HCT116 (cell line): Measurements from ENCODE around the gene COLEC11. TPM values are rescaled to one million over a fixed set of nuclear protein-coding genes. Genes with fewer than 3 reads are reported as not detected.

Experiments
- ATAC-seq: fragments of 200-7000 bp; cut with Tn5 transposase; 2 replicates; pipeline ENCODE4 v1.9.1; 2020; ENCODE audit warnings: mild to moderate bottlenecking, moderate library complexity
- BruUV-seq: library from RNA; stranded (reverse); fragments of 400-500 nt; replicated peaks from 2 replicates; lab custom pipeline; 2021; lab: Mats Ljungman, UMichigan
- CTCF ChIA-PET: fragments of 300-600 bp; sonication (Branson Sonifier 250); formaldehyde crosslinking; loops from one replicate; lab custom pipeline; 2021; ENCODE audit warnings: antibody characterized with exemption; lab: Charles Lee
- POLR2A ChIA-PET: fragments of 300-600, 350-600 bp; sonication (Branson Sonifier 250); formaldehyde crosslinking; loops from one replicate; lab custom pipeline; 2021; ENCODE audit warnings: antibody characterized with exemption; lab: Charles Lee
- RAD21 ChIA-PET, 2 experiments: fragments of 300-600 bp; sonication (Branson Sonifier 250); formaldehyde crosslinking; loops; one replicate each; lab custom pipeline; 2023; ENCODE audit warnings: low total read pairs in 2 of 2; ENCODE audit not compliant: uncharacterized antibody in 2 of 2, unreplicated experiment in 2 of 2, low non-redundant PET in 1 of 2; lab: Charles Lee
- DNase-seq: peaks from one replicate; pipeline ENCODE4 v3.0.0-alpha.2; 2010; ENCODE audit warnings: low read depth, low spot score
- H2AFZ ChIP-seq: fragments of 200-600 bp; shearing (Covaris generic), sonication (generic); 2 replicates; pipeline ENCODE4 v1.6.1; 2017; ENCODE audit warnings: low read depth, mixed run types, mixed read lengths, antibody characterized with exemption, low read length; ENCODE audit not compliant: poor library complexity, severe bottlenecking
- H3K27ac ChIP-seq: 2 replicates; pipeline ENCODE4 v1.5.1; 2012; ENCODE audit warnings: low read depth, low read length
- H3K27me3 ChIP-seq: fragments of 200-600 bp; sonication (generic); 2 replicates; pipeline ENCODE4 v1.6.1; 2016; ENCODE audit warnings: mixed run types, low read length, mixed read lengths; ENCODE audit not compliant: insufficient read depth
- H3K36me3 ChIP-seq, 2 experiments: fragments of 200-500 bp in 1 of 2; fragments of 200-600 bp in 1 of 2; sonication (Bioruptor generic) in 1 of 2; sonication (generic) in 1 of 2; 2 replicates each; pipeline versions ENCODE4 v1.5.1 to v1.6.1; 2014 to 2016; ENCODE audit warnings: low read length in 2 of 2, inconsistent platforms in 1 of 2, mixed read lengths in 1 of 2, mixed run types in 1 of 2; ENCODE audit not compliant: insufficient read depth in 2 of 2, control insufficient read depth in 1 of 2
- H3K4me1 ChIP-seq, 2 experiments: fragments of 200-600 bp in 1 of 2; sonication (generic) in 1 of 2; 2 replicates each; pipeline versions ENCODE4 v1.5.1 to v1.6.1; 2012 to 2017; ENCODE audit warnings: low read length in 2 of 2, inconsistent platforms in 1 of 2, mild to moderate bottlenecking in 1 of 2, mixed read lengths in 1 of 2, mixed run types in 1 of 2, moderate library complexity in 1 of 2; ENCODE audit not compliant: insufficient read depth in 2 of 2, control insufficient read depth in 1 of 2
- H3K4me2 ChIP-seq: fragments of 200-600 bp; sonication (generic); 2 replicates; pipeline ENCODE4 v1.6.1; 2017; ENCODE audit warnings: mixed run types, low read length, mixed read lengths
- H3K4me3 ChIP-seq, 2 experiments: fragments of 200-600 bp in 1 of 2; sonication (generic) in 1 of 2; replicated peaks in 1 of 2; 2 replicates each; pipeline ENCODE4 v1.5.1; 2011 to 2016; ENCODE audit warnings: low read length in 2 of 2, control low read depth in 1 of 2, low read depth in 1 of 2, mild to moderate bottlenecking in 1 of 2, mixed read lengths in 1 of 2, mixed run types in 1 of 2
- H3K79me2 ChIP-seq: fragments of 200-600 bp; sonication (generic); 2 replicates; pipeline ENCODE4 v1.6.1; 2017; ENCODE audit warnings: mild to moderate bottlenecking, mixed run types, low read length, moderate library complexity, mixed read lengths; ENCODE audit not compliant: insufficient read depth
- H3K9ac ChIP-seq: fragments of 200-600 bp; sonication (generic); 2 replicates; pipeline ENCODE4 v1.6.1; 2016; ENCODE audit warnings: low read length, mixed read lengths
- H3K9me2 ChIP-seq: fragments of 200-600 bp; sonication (generic), shearing (Covaris generic); 2 replicates; pipeline ENCODE4 v1.6.1; 2017; ENCODE audit warnings: mixed run types, mild to moderate bottlenecking, moderate library complexity; ENCODE audit not compliant: insufficient read depth
- H3K9me3 ChIP-seq, 2 experiments: fragments of 200-500 bp in 1 of 2; fragments of 200-600 bp in 1 of 2; sonication (Bioruptor generic) in 1 of 2; sonication (generic) in 1 of 2; 2 replicates each; pipeline ENCODE4 v1.6.1; 2014 to 2017; ENCODE audit warnings: low read length in 2 of 2, mixed read lengths in 2 of 2, inconsistent platforms in 1 of 2, low read depth in 1 of 2, mild to moderate bottlenecking in 1 of 2, mixed run types in 1 of 2, moderate library complexity in 1 of 2; ENCODE audit not compliant: control insufficient read depth in 1 of 2, insufficient read depth in 1 of 2
- H4K20me1 ChIP-seq: fragments of 200-600 bp; sonication (generic), shearing (Covaris generic); 2 replicates; pipeline ENCODE4 v1.6.1; 2017; ENCODE audit warnings: mixed run types, mild to moderate bottlenecking, moderate library complexity; ENCODE audit not compliant: insufficient read depth
- CBX3 ChIP-seq: IDR thresholded peaks from 2 replicates; pipeline ENCODE4 v1.6.1; 2012; ENCODE audit warnings: low read depth
- CEBPB ChIP-seq: IDR thresholded peaks from 2 replicates; pipeline ENCODE4 v1.6.1; 2012; ENCODE audit warnings: low read depth
- CTCF ChIP-seq, 3 experiments: fragments of 200-600 bp in 1 of 3; sonication (generic) in 1 of 3; IDR thresholded peaks in 2 of 3; conservative IDR thresholded peaks in 1 of 3; 2 replicates each; pipeline ENCODE4 v1.5.1; 2012 to 2017; ENCODE audit warnings: low read depth in 2 of 3, low read length in 2 of 3, antibody characterized with exemption in 1 of 3, borderline replicate concordance in 1 of 3, control low read depth in 1 of 3, mild to moderate bottlenecking in 1 of 3, mixed read lengths in 1 of 3, mixed run types in 1 of 3, moderate library complexity in 1 of 3; ENCODE audit not compliant: insufficient read depth in 1 of 3
- ELF1 ChIP-seq: IDR thresholded peaks from 2 replicates; pipeline ENCODE4 v1.6.1; 2012; ENCODE audit warnings: low read depth, borderline replicate concordance
- EZH2phosphoT487 ChIP-seq: fragments of 200-600 bp; IDR thresholded peaks from 2 replicates; pipeline ENCODE4 v1.6.1; 2018; ENCODE audit warnings: antibody characterized with exemption, borderline replicate concordance
- JUND ChIP-seq: IDR thresholded peaks from 2 replicates; pipeline ENCODE4 v1.6.1; 2012
- POLR2A ChIP-seq: IDR thresholded peaks from 2 replicates; pipeline ENCODE4 v1.7.0; 2011; ENCODE audit warnings: borderline replicate concordance; ENCODE audit not compliant: insufficient read depth, insufficient read length; ENCODE audit errors: extremely low read depth
- SP1 ChIP-seq: IDR thresholded peaks from 2 replicates; pipeline ENCODE4 v1.6.1; 2012; ENCODE audit warnings: low read depth
- SRF ChIP-seq: IDR thresholded peaks from 2 replicates; pipeline ENCODE4 v1.6.1; 2012; ENCODE audit warnings: low read depth
- TCF7L2 ChIP-seq: IDR thresholded peaks from 2 replicates; pipeline ENCODE4 v1.7.0; 2011; ENCODE audit warnings: borderline replicate concordance, inconsistent platforms; ENCODE audit not compliant: insufficient read depth, insufficient read length; ENCODE audit errors: extremely low read depth
- YY1 ChIP-seq: IDR thresholded peaks from 2 replicates; pipeline ENCODE4 v1.6.1; 2011; ENCODE audit warnings: low read length, low read depth, moderate library complexity, mild to moderate bottlenecking; ENCODE audit not compliant: insufficient replicate concordance; ENCODE audit errors: extremely low read depth
- ZFX ChIP-seq: fragments of 450-650 bp; IDR thresholded peaks from 2 replicates; pipeline ENCODE4 v1.6.1; 2017
- ZNF274 ChIP-seq: fragments of 200-500 bp; sonication (Bioruptor generic); IDR thresholded peaks from 2 replicates; pipeline ENCODE4 v1.6.1; 2014; ENCODE audit warnings: mild to moderate bottlenecking, low read depth, low read length, inconsistent platforms
- intact Hi-C: fragments of 100-400 bp; cut with micrococcal nuclease; formaldehyde crosslinking; loops from 2 replicates; pipeline ENCODE4 v1.10.0; 2022
- total RNA-seq: library from RNA; stranded (reverse); gene quantifications from one replicate; pipeline ENCODE4 v1.2.1, GENCODE V29; 2021; ENCODE audit not compliant: unreplicated experiment
- TF ChIP-seq, protein P1 (sequence below): IDR thresholded peaks from 2 replicates; pipeline ENCODE4 v1.6.1; 2012

Gene COLEC11
- total RNA-seq, 1 experiment from 2014 or later, result 0.15 TPM

GRCh38 chr2:3606370-3607201 is 11.7 kb downstream of the COLEC11 start:
- peaks cover 12 to 19% of the 10 kb centered on the region in 2 experiments for H3K4me1 ChIP-seq
- POLR2A ChIA-PET, result no interaction called here
- H3K27me3 ChIP-seq, result no peaks in the 10 kb centered on the region
- CTCF ChIA-PET, result no interaction called here
- no peak overlapping the region for H3K4me2 ChIP-seq
- H3K9ac ChIP-seq, result no peak overlapping the region
- no peak overlapping the region for H3K4me3 ChIP-seq
- RAD21 ChIA-PET, result no interaction called here
- H2AFZ ChIP-seq, result no peak overlapping the region
- no TSS peak for BruUV-seq
- no peaks in the 10 kb centered on the region for H3K9me3 ChIP-seq
- no peak for ATAC-seq
- no peaks in the 10 kb centered on the region for H4K20me1 ChIP-seq
- no peaks in the 10 kb centered on the region for H3K9me2 ChIP-seq
- H3K79me2 ChIP-seq, result no peaks in the 10 kb centered on the region
- intact Hi-C loops, result no loop called here
- TF ChIP-seq ELF1 (no peak), POLR2A (no peak), TCF7L2 (no peak), SP1 (no peak)
- TF ChIP-seq, all 23 proteins: peak for 0
- no peaks in the 10 kb centered on the region for H3K36me3 ChIP-seq
- peak overlapping the region; percentile 86; the same call in 1 of the 2 replicates for H3K27ac ChIP-seq
- no peak for DNase-seq

GRCh38 chr2:3608373-3609278 is 13.7 kb downstream of the COLEC11 start:
- ChIA-PET POLR2A (no interaction called here), RAD21 (no interaction called here), CTCF (no interaction called here)
- Histone ChIP-seq H3K9me3 (no peaks in the 10 kb centered on the region), H3K9me2 (no peaks in the 10 kb centered on the region), H3K79me2 (no peaks in the 10 kb centered on the region), H3K27me3 (no peaks in the 10 kb centered on the region), H3K4me2 (no peak overlapping the region), H3K36me3 (no peaks in the 10 kb centered on the region), H3K9ac (no peak overlapping the region), H3K27ac (no peak overlapping the region), H4K20me1 (no peaks in the 10 kb centered on the region), H3K4me1 (peaks cover 12 to 19% of the 10 kb centered on the region in 2 experiments), H2AFZ (no peak overlapping the region), H3K4me3 (no peak overlapping the region)
- intact Hi-C loops, result no loop called here
- TF ChIP-seq JUND (no peak), YY1 (no peak), CBX3 (no peak), ELF1 (no peak), CTCF (IDR thresholded peaks at IDR 0.05 in 2 of 3, conservative IDR thresholded peaks at IDR 0.05 in 1 of 3; ENCODE audit: borderline replicate concordance in 1 of 3, insufficient read depth in 1 of 3, low read depth in 2 of 3, low read length in 2 of 3) (no peak), POLR2A (no peak), EZH2phosphoT487 (no peak), ZFX (no peak), ZNF274 (no peak), CEBPB (no peak), SRF (no peak)
- TF ChIP-seq, protein P1, sequence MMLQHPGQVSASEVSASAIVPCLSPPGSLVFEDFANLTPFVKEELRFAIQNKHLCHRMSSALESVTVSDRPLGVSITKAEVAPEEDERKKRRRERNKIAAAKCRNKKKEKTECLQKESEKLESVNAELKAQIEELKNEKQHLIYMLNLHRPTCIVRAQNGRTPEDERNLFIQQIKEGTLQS, result no peak
- BruUV-seq, result no TSS peak
- DNase-seq (no peak), ATAC-seq (no peak)
